ENCODE results near the gene SLC41A1. TPM values are rescaled to one million over a fixed set of nuclear protein-coding genes. Genes with fewer than 3 reads are reported as not detected.
"Not testable (repeated sequence)": the region's sequence is repeated elsewhere in the genome, so short reads cannot be mapped to it uniquely, and the experiment has no call there.

Gene SLC41A1
- total RNA-seq, 1 experiment from 2014 or later, result 33.3 TPM

DNA sequence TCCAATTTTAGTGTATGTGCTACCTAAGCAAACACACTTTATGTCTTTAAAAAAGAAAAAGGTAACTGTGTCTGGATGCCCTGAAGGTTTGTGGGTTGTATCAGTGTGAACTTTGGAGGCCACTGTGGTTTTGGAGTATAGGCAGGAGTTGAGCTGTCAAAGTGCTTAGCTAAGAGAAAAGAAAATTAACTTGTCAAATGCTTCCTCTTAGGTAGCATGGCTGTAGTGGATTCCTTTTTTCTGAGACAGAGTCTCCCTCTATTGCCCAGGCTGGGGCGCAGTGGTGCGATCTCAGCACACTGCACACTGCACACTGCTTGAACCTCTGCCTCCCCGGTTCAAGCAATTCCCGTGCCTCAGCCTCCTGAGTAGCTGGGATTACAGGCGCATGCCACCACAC is 11.2 kb upstream of the SLC41A1 start:
- Histone ChIP-seq H3K4me1 (ENCODE audit: control insufficient read depth, insufficient read depth, low read length) (no peaks in the 10 kb centered on the region), H3K27ac (ENCODE audit: low read length) (no peak overlapping the region), H3K4me3 (ENCODE audit: low read depth in 2 of 2, low read length in 2 of 2) (no peak overlapping the region), H3K36me3 (ENCODE audit: control insufficient read depth, insufficient read depth, low read length) (no peaks in the 10 kb centered on the region), H3K27me3 (ENCODE audit: control insufficient read depth, insufficient read depth, low read length) (peaks cover 2% of the 10 kb centered on the region; the same call in 1 of the 2 replicates), H3K9me3 (ENCODE audit: control insufficient read depth, insufficient read depth, low read depth, low read length) (no peaks in the 10 kb centered on the region)
- no peak for ATAC-seq
- no peak for TF ChIP-seq SIN3A (IDR thresholded peaks at IDR 0.05; ENCODE audit: borderline replicate concordance, insufficient read depth, low read depth, low read length)
- no peak for TF ChIP-seq TCF7L2 (IDR thresholded peaks at IDR 0.05; ENCODE audit: low read depth, low read length)
- TF ChIP-seq CTCF (IDR thresholded peaks at IDR 0.05), result no peak
- TF ChIP-seq, protein P1, sequence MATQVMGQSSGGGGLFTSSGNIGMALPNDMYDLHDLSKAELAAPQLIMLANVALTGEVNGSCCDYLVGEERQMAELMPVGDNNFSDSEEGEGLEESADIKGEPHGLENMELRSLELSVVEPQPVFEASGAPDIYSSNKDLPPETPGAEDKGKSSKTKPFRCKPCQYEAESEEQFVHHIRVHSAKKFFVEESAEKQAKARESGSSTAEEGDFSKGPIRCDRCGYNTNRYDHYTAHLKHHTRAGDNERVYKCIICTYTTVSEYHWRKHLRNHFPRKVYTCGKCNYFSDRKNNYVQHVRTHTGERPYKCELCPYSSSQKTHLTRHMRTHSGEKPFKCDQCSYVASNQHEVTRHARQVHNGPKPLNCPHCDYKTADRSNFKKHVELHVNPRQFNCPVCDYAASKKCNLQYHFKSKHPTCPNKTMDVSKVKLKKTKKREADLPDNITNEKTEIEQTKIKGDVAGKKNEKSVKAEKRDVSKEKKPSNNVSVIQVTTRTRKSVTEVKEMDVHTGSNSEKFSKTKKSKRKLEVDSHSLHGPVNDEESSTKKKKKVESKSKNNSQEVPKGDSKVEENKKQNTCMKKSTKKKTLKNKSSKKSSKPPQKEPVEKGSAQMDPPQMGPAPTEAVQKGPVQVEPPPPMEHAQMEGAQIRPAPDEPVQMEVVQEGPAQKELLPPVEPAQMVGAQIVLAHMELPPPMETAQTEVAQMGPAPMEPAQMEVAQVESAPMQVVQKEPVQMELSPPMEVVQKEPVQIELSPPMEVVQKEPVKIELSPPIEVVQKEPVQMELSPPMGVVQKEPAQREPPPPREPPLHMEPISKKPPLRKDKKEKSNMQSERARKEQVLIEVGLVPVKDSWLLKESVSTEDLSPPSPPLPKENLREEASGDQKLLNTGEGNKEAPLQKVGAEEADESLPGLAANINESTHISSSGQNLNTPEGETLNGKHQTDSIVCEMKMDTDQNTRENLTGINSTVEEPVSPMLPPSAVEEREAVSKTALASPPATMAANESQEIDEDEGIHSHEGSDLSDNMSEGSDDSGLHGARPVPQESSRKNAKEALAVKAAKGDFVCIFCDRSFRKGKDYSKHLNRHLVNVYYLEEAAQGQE (IDR thresholded peaks at IDR 0.05; ENCODE audit: insufficient read depth in 1 of 2, low read depth in 2 of 2, low read length in 1 of 2), result no peak
- no peak for TF ChIP-seq POLR2AphosphoS5 (IDR thresholded peaks at IDR 0.05; ENCODE audit: low read depth, low read length)
- in situ Hi-C loops (cut with HindIII; ENCODE audit: low pct_unique_long_range_greater_than_20kb, low sequenced_read_pairs), result no loop called here
- ChIA-PET POLR2A (interaction anchor here (0.7 kb wide), 1 partner anchor 83 kb away, joined by 3 read pairs; no protein-coding TSS in a partner anchor), CTCF (no interaction called here)
- no peak for DNase-seq (ENCODE audit: low read depth, low spot score)
- no TSS peak for BruUV-seq (replicated peaks)
- intact Hi-C loops (cut with micrococcal nuclease; ENCODE audit: unreplicated experiment), result no loop called here

DNA sequence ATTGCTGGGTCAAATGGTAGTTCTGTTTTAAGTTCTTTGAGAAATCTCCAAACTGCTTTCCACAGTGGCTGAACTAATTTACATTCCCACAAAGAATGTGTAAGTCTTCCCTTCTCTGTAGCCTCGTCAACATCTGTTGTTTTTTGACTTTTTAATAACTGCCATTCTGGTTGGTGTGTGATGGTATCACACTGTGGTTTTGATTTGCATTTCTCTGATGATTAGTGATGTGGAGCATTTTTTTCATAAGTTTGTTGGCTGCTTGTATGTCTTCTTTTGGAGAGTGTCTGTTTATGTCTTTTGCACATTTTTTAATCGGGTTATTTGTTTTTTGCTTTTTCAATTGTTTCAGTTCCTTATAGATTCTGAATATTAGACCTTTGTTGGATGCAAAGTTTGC is 10.3 kb upstream of the SLC41A1 start:
- H3K36me3 ChIP-seq (ENCODE audit: control insufficient read depth, insufficient read depth, low read length); H3K9me3 ChIP-seq (ENCODE audit: control insufficient read depth, insufficient read depth, low read depth, low read length); ATAC-seq; in situ Hi-C loops (cut with HindIII; ENCODE audit: low pct_unique_long_range_greater_than_20kb, low sequenced_read_pairs); H3K27me3 ChIP-seq (ENCODE audit: control insufficient read depth, insufficient read depth, low read length); H3K4me1 ChIP-seq (ENCODE audit: control insufficient read depth, insufficient read depth, low read length); H3K27ac ChIP-seq (ENCODE audit: low read length); H3K4me3 ChIP-seq (ENCODE audit: low read depth in 2 of 2, low read length in 2 of 2); CTCF ChIA-PET; POLR2A ChIA-PET; intact Hi-C loops (cut with micrococcal nuclease; ENCODE audit: unreplicated experiment); BruUV-seq (replicated peaks); DNase-seq (ENCODE audit: low read depth, low spot score): not testable (repeated sequence)

- H3K27me3 ChIP-seq (ENCODE audit: control insufficient read depth, insufficient read depth, low read length), result no peaks in the 10 kb centered on the region
- intact Hi-C loops (cut with micrococcal nuclease; ENCODE audit: unreplicated experiment), result no loop called here
- DNase-seq (ENCODE audit: low read depth, low spot score), result no peak
- CTCF ChIA-PET, result no interaction called here
- in situ Hi-C loops (cut with HindIII; ENCODE audit: low pct_unique_long_range_greater_than_20kb, low sequenced_read_pairs), result no loop called here
- H3K4me3 ChIP-seq (ENCODE audit: low read depth in 2 of 2, low read length in 2 of 2), result no peak overlapping the region
- no peak for TF ChIP-seq CTCF (IDR thresholded peaks at IDR 0.05)
- no peak overlapping the region for H3K27ac ChIP-seq (ENCODE audit: low read length)
- no peaks in the 10 kb centered on the region for H3K36me3 ChIP-seq (ENCODE audit: control insufficient read depth, insufficient read depth, low read length)
- H3K4me1 ChIP-seq (ENCODE audit: control insufficient read depth, insufficient read depth, low read length), result no peaks in the 10 kb centered on the region
- no peaks in the 10 kb centered on the region for H3K9me3 ChIP-seq (ENCODE audit: control insufficient read depth, insufficient read depth, low read depth, low read length)
- POLR2A ChIA-PET, result no interaction called here
- BruUV-seq (replicated peaks), result no TSS peak
- no peak for ATAC-seq
These were observed 9.4 kb upstream of the SLC41A1 start for GRCh38 chr1:205822397-205822796.

All from Panc1 (cell line).